SU-DHL-6 (cell line): ENCODE data around the gene FASTKD2.

ENCODE experiments used
- H2AFZ ChIP-seq: fragments of 200-600 bp; sonication (generic); 2 replicates; pipeline ENCODE4 v1.6.1; 2014; ENCODE audit warnings: low read depth, mild to moderate bottlenecking, moderate library complexity, mixed read lengths, antibody characterized with exemption, low read length; ENCODE audit not compliant: severe bottlenecking
- H3F3A ChIP-seq: fragments of 200-600 bp; shearing (Covaris generic); 2 replicates; pipeline ENCODE4 v1.6.0; 2016; ENCODE audit warnings: antibody characterized with exemption, mild to moderate bottlenecking; ENCODE audit not compliant: insufficient read depth
- H3K27ac ChIP-seq: fragments of 200-600 bp; sonication (generic); 2 replicates; pipeline ENCODE4 v1.5.1; 2016; ENCODE audit warnings: low read depth, mild to moderate bottlenecking, low read length, moderate library complexity, mixed read lengths
- H3K27me3 ChIP-seq: fragments of 200-600 bp; sonication (generic), shearing (Covaris generic); 2 replicates; pipeline ENCODE4 v1.6.0; 2014; ENCODE audit warnings: mild to moderate bottlenecking, low read length
- H3K36me3 ChIP-seq: fragments of 200-600 bp; sonication (generic); 2 replicates; pipeline ENCODE4 v1.6.1; 2014; ENCODE audit warnings: mild to moderate bottlenecking, low read length, mixed read lengths
- H3K4me2 ChIP-seq: fragments of 300-600, 200-600 bp; shearing (Covaris generic), sonication (generic); 2 replicates; pipeline ENCODE4 v1.6.0; 2014; ENCODE audit warnings: low read length, low read depth, mild to moderate bottlenecking; ENCODE audit not compliant: poor library complexity, severe bottlenecking
- H3K4me3 ChIP-seq: fragments of 200-600 bp; sonication (generic); 2 replicates; pipeline ENCODE4 v1.5.1; 2014; ENCODE audit warnings: antibody characterized with exemption, low read length, mild to moderate bottlenecking, mixed read lengths; ENCODE audit not compliant: insufficient read depth, poor library complexity, severe bottlenecking
- H3K79me2 ChIP-seq: fragments of 200-600 bp; sonication (generic); 2 replicates; pipeline ENCODE4 v1.6.1; 2014; ENCODE audit warnings: mild to moderate bottlenecking, low read length, moderate library complexity; ENCODE audit not compliant: insufficient read depth
- H3K9ac ChIP-seq: fragments of 200-600 bp; sonication (generic); 2 replicates; pipeline ENCODE4 v1.7.0; 2014; ENCODE audit warnings: mild to moderate bottlenecking, low read length
- H3K9me2 ChIP-seq: fragments of 200-600 bp; sonication (generic); replicated peaks from 2 replicates; pipeline ENCODE4 v1.6.1; 2014; ENCODE audit warnings: low read length; ENCODE audit not compliant: insufficient read depth
- H3K9me3 ChIP-seq: fragments of 200-600 bp; sonication (generic); 2 replicates; pipeline ENCODE4 v1.6.1; 2014; ENCODE audit warnings: low read length, mixed read lengths; ENCODE audit not compliant: insufficient read depth
- H4K20me1 ChIP-seq: fragments of 200-600 bp; sonication (generic); 2 replicates; pipeline ENCODE4 v1.6.1; 2014; ENCODE audit warnings: low read depth, mild to moderate bottlenecking, antibody characterized with exemption, low read length, moderate library complexity, mixed read lengths
- CTCF ChIP-seq: fragments of 200-600 bp; sonication (generic); IDR thresholded peaks from one replicate; pipeline ENCODE4 v1.5.1; 2017; ENCODE audit warnings: antibody characterized with exemption, mild to moderate bottlenecking, low read length, moderate library complexity; ENCODE audit not compliant: insufficient read depth, poor library complexity, severe bottlenecking
- EZH2phosphoT487 ChIP-seq: fragments of 200-600 bp; sonication (generic), shearing (Covaris generic); conservative IDR thresholded peaks from 2 replicates; pipeline ENCODE4 v1.6.1; 2018; ENCODE audit warnings: mild to moderate bottlenecking, antibody characterized with exemption, low read length, moderate library complexity, mixed read lengths

FASTKD2 gene

GRCh38 chr2:206776432-206776831 is 11.0 kb downstream of the FASTKD2 start:
- no peak overlapping the region for H3K4me2 ChIP-seq
- H3K4me3 ChIP-seq: no peak overlapping the region
- peaks cover 31% of the 10 kb centered on the region for H3K79me2 ChIP-seq
- H4K20me1 ChIP-seq: no peaks in the 10 kb centered on the region
- TF ChIP-seq EZH2phosphoT487 (no peak), CTCF (no peak)
- no peaks in the 10 kb centered on the region for H3F3A ChIP-seq
- no peaks in the 10 kb centered on the region for H3K9me3 ChIP-seq
- no peak overlapping the region for H2AFZ ChIP-seq
- H3K27me3 ChIP-seq: no peaks in the 10 kb centered on the region
- peaks cover 82% of the 10 kb centered on the region for H3K36me3 ChIP-seq
- H3K9ac ChIP-seq: no peak overlapping the region
- no peaks in the 10 kb centered on the region for H3K9me2 ChIP-seq
- H3K27ac ChIP-seq: no peak overlapping the region

- H3K9me3 ChIP-seq: no peaks in the 10 kb centered on the region
- TF ChIP-seq CTCF (no peak), EZH2phosphoT487 (no peak)
- no peak overlapping the region for H3K27ac ChIP-seq
- H3K36me3 ChIP-seq: peaks cover 57% of the 10 kb centered on the region
- no peak overlapping the region for H3K4me3 ChIP-seq
- peaks cover 34% of the 10 kb centered on the region for H3K79me2 ChIP-seq
- H3K9ac ChIP-seq: no peak overlapping the region
- no peak overlapping the region for H2AFZ ChIP-seq
- H3K4me2 ChIP-seq: no peak overlapping the region
- H3K27me3 ChIP-seq: no peaks in the 10 kb centered on the region
- H4K20me1 ChIP-seq: no peaks in the 10 kb centered on the region
- no peaks in the 10 kb centered on the region for H3F3A ChIP-seq
- no peaks in the 10 kb centered on the region for H3K9me2 ChIP-seq
These were observed 15.3 kb downstream of the FASTKD2 start for GRCh38 chr2:206780671-206781070.

GRCh38 chr2:206783718-206784117 is 18.3 kb downstream of the FASTKD2 start:
- Histone ChIP-seq H3K9me2 (no peaks in the 10 kb centered on the region), H3K27ac (no peak overlapping the region), H3K79me2 (peaks cover 10% of the 10 kb centered on the region; the same call in 1 of the 2 replicates), H3K9me3 (no peaks in the 10 kb centered on the region), H3K9ac (no peak overlapping the region), H2AFZ (no peak overlapping the region), H3F3A (no peaks in the 10 kb centered on the region), H3K4me3 (no peak overlapping the region), H3K4me2 (no peak overlapping the region), H4K20me1 (no peaks in the 10 kb centered on the region), H3K36me3 (peaks cover 40% of the 10 kb centered on the region), H3K27me3 (no peaks in the 10 kb centered on the region)
- TF ChIP-seq EZH2phosphoT487 (no peak), CTCF (no peak)
